ENCODE data around the gene TEK.

- no peak for TF ChIP-seq CTCF (IDR thresholded peaks at IDR 0.05 in 2 of 3, conservative IDR thresholded peaks at IDR 0.05 in 1 of 3; ENCODE audit: control insufficient read depth in 2 of 3, extremely low read depth in 1 of 3, insufficient read depth in 1 of 3, low read depth in 3 of 3, low read length in 3 of 3)
- TF ChIP-seq POLR2A (IDR thresholded peaks at IDR 0.05; ENCODE audit: low read depth, low read length) = no peak
- no peak for TF ChIP-seq MYC (IDR thresholded peaks at IDR 0.05; ENCODE audit: insufficient read depth, insufficient read length, insufficient replicate concordance, low read length, severe bottlenecking)
- TF ChIP-seq TCF7 (IDR thresholded peaks at IDR 0.05; ENCODE audit: borderline replicate concordance) = no peak
- no peak for TF ChIP-seq PRDM15 (CRISPR knock-in tag; IDR thresholded peaks at IDR 0.05)
- no peak for TF ChIP-seq BACH1 (IDR thresholded peaks at IDR 0.05; ENCODE audit: borderline replicate concordance)
- TF ChIP-seq RAD51 (IDR thresholded peaks at IDR 0.05) = no peak
- TF ChIP-seq EGR1 (IDR thresholded peaks at IDR 0.05; ENCODE audit: borderline replicate concordance in 1 of 2, low read depth in 2 of 2, low read length in 2 of 2) = no peak
- TF ChIP-seq SIX5 (IDR thresholded peaks at IDR 0.05; ENCODE audit: low read depth, low read length, severe bottlenecking) = no peak
- no peak for TF ChIP-seq ZNF384 (IDR thresholded peaks at IDR 0.05; ENCODE audit: borderline replicate concordance, low read depth, low read length)
- TF ChIP-seq MAX (IDR thresholded peaks at IDR 0.05; ENCODE audit: low read depth, low read length) = no peak
- TF ChIP-seq E4F1 (IDR thresholded peaks at IDR 0.05; ENCODE audit: borderline replicate concordance, partially characterized antibody) = no peak
- TF ChIP-seq YY1 (IDR thresholded peaks at IDR 0.05; ENCODE audit: low read depth, low read length) = no peak
- no peak for TF ChIP-seq ZNF217 (IDR thresholded peaks at IDR 0.05)
Measured at GRCh38 chr9:27065288-27065687, 43.7 kb upstream of the TEK start.

Measured in GM12878 (cell line).